ENCODE measurements around the gene PNPLA3.

- TF ChIP-seq, protein P1, sequence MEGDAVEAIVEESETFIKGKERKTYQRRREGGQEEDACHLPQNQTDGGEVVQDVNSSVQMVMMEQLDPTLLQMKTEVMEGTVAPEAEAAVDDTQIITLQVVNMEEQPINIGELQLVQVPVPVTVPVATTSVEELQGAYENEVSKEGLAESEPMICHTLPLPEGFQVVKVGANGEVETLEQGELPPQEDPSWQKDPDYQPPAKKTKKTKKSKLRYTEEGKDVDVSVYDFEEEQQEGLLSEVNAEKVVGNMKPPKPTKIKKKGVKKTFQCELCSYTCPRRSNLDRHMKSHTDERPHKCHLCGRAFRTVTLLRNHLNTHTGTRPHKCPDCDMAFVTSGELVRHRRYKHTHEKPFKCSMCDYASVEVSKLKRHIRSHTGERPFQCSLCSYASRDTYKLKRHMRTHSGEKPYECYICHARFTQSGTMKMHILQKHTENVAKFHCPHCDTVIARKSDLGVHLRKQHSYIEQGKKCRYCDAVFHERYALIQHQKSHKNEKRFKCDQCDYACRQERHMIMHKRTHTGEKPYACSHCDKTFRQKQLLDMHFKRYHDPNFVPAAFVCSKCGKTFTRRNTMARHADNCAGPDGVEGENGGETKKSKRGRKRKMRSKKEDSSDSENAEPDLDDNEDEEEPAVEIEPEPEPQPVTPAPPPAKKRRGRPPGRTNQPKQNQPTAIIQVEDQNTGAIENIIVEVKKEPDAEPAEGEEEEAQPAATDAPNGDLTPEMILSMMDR (IDR thresholded peaks at IDR 0.05) = no peak
- TF ChIP-seq, protein P2, sequence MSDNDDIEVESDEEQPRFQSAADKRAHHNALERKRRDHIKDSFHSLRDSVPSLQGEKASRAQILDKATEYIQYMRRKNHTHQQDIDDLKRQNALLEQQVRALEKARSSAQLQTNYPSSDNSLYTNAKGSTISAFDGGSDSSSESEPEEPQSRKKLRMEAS (CRISPR knock-in tag; IDR thresholded peaks at IDR 0.05) = no peak
- TF ChIP-seq NR2C2 (CRISPR knock-in tag; IDR thresholded peaks at IDR 0.05) (no peak), CREB1 (CRISPR knock-in tag; IDR thresholded peaks at IDR 0.05) (no peak), RORB (CRISPR knock-in tag; IDR thresholded peaks at IDR 0.05) (no peak), ZNF263 (CRISPR knock-in tag; IDR thresholded peaks at IDR 0.05; ENCODE audit: low read depth) (no peak), ZNF219 (CRISPR knock-in tag; IDR thresholded peaks at IDR 0.05; ENCODE audit: borderline replicate concordance) (no peak), ZNF232 (CRISPR knock-in tag; IDR thresholded peaks at IDR 0.05) (no peak), FOXK1 (CRISPR knock-in tag; IDR thresholded peaks at IDR 0.05) (no peak), TCF7 (CRISPR knock-in tag; IDR thresholded peaks at IDR 0.05; ENCODE audit: low read depth) (no peak), FOXP4 (CRISPR knock-in tag; IDR thresholded peaks at IDR 0.05) (no peak)
- TF ChIP-seq, protein P3, sequence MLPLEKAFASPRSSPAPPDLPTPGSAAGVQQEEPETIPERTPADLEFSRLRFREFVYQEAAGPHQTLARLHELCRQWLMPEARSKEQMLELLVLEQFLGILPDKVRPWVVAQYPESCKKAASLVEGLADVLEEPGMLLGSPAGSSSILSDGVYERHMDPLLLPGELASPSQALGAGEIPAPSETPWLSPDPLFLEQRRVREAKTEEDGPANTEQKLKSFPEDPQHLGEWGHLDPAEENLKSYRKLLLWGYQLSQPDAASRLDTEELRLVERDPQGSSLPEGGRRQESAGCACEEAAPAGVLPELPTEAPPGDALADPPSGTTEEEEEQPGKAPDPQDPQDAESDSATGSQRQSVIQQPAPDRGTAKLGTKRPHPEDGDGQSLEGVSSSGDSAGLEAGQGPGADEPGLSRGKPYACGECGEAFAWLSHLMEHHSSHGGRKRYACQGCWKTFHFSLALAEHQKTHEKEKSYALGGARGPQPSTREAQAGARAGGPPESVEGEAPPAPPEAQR (CRISPR knock-in tag; IDR thresholded peaks at IDR 0.05) = no peak
Measured at GRCh38 chr22:43969021-43969878, 45.6 kb downstream of the PNPLA3 start.
